Dendritic cell treated with granulocyte-macrophage colony-stimulating factor and Interleukin-4, amounts not matched to agents 40 ng/mL and 50 ng/mL, for 4 days (primary cell): ENCODE results near the gene TMEM114.

ENCODE experiments used
- H3K27ac Mint-ChIP-seq: one replicate; pipeline ENCODE4 v1.8.0; 2022; ENCODE audit warnings: mild to moderate bottlenecking, mixed read lengths
- H3K27me3 Mint-ChIP-seq: one replicate; pipeline ENCODE4 v1.8.0; 2022; ENCODE audit warnings: mild to moderate bottlenecking, mixed read lengths
- H3K36me3 Mint-ChIP-seq: one replicate; pipeline ENCODE4 v1.8.0; 2022; ENCODE audit warnings: low read depth, mixed read lengths
- H3K4me1 Mint-ChIP-seq: one replicate; pipeline ENCODE4 v1.8.0; 2022; ENCODE audit warnings: low read depth, mixed read lengths
- H3K4me3 Mint-ChIP-seq: one replicate; pipeline ENCODE4 v1.8.0; 2022; ENCODE audit warnings: mild to moderate bottlenecking, moderate library complexity, mixed read lengths
- H3K9me3 Mint-ChIP-seq: one replicate; pipeline ENCODE4 v1.8.0; 2022; ENCODE audit warnings: mixed read lengths
- intact Hi-C: fragments of 100-400 bp; cut with micrococcal nuclease; formaldehyde crosslinking; loops from one replicate; pipeline ENCODE4 v1.15.0; 2022

The TMEM114 gene

DNA sequence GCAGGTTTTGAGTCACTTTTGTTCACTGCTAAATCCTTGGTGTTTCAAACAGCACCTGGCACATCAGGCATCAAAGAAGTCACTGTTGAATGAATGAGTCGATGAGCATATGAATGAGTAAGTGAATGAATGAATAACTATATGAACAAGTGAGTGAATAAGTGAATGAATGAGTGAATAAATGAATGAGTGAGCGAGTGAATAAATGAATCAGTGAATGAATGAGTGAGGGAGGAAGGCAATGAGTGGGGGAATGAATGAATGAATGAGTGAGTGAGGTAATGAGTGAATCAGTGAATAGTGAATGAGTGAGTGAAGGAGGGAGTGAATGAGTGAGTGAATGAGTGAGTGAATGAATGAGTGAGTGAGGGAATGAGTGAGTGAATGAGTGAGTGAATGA lies 28.8 kb downstream of the TMEM114 start:
- H3K27ac Mint-ChIP-seq, result no peak overlapping the region
- intact Hi-C loops, result no loop called here
- no peaks in the 10 kb centered on the region for H3K4me1 Mint-ChIP-seq

DNA sequence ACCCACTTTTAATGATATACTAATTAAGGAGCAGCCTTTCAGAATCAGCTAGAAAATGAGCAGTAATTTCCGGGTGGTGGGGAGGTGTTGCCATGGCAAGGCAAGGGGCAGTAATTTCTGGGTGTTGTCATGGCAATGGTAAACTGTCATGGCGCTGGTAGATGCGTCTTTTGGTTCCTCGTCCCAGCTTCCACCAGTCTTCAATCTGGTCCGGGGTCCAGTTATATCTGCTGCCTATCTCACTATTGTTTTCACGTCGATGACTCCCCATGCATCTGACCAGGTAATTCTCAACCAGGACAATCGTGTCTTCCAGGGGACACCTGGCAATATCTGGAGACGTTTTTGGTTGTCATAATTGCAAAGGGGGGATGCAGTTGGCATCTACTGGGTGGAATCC lies 34.9 kb downstream of the TMEM114 start:
- Mint-ChIP-seq H3K4me1 (no peaks in the 10 kb centered on the region), H3K9me3 (no peaks in the 10 kb centered on the region), H3K4me3 (no peak overlapping the region), H3K27ac (no peak overlapping the region), H3K27me3 (peaks cover 18% of the 10 kb centered on the region), H3K36me3 (no peaks in the 10 kb centered on the region)
- intact Hi-C loops, result no loop called here

More for the DNA sequence above, 28.8 kb downstream of the TMEM114 start:
- H3K4me3 Mint-ChIP-seq, result no peak overlapping the region
- no peaks in the 10 kb centered on the region for H3K36me3 Mint-ChIP-seq
- no peaks in the 10 kb centered on the region for H3K9me3 Mint-ChIP-seq
- no peaks in the 10 kb centered on the region for H3K27me3 Mint-ChIP-seq

DNA sequence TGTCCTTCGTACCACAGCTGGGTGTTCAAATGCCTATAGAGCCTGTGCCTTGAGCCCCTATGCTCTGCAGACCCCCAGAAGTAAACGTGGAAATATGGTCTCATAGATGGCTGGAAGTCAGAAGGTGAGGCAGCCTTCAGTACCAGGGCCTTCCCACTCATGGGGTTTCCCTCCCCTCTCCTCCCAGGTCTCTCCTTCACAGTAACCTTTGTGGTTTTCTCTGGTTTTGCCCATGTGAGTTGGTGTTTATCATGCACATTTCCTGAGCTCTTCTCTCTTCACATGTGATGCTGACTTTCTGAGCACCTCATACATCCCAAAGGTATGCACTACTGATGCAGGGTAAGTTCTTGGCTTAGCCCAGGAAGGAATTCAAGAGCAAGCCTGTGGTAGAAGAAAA lies 35.4 kb downstream of the TMEM114 start:
- Mint-ChIP-seq H3K27ac (no peak overlapping the region), H3K27me3 (peaks cover 18% of the 10 kb centered on the region)
- intact Hi-C loops, result no loop called here

DNA sequence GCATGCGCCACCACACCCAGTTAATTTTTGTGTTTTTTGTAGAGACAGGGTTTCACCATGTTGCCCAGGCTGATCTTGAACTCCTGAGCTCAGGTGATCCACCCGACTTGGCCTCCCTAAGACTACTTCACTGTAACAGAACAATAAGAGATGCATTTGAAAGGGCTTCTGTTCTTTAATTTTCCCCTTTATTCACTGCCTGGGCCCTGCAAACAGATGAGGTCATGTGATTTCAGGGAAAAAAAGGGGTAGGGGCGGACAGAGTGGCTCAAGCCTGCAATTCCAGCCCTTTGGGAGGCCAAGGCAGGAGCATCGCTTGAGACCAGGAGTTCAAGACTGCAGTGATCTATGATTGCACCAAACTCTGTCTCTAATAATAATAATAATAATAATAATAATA lies 36.3 kb downstream of the TMEM114 start:
- H3K9me3 Mint-ChIP-seq, result no peaks in the 10 kb centered on the region
- no peak overlapping the region for H3K4me3 Mint-ChIP-seq
- peaks cover 18% of the 10 kb centered on the region for H3K27me3 Mint-ChIP-seq
- no peaks in the 10 kb centered on the region for H3K4me1 Mint-ChIP-seq
- intact Hi-C loops, result no loop called here
- no peak overlapping the region for H3K27ac Mint-ChIP-seq
- H3K36me3 Mint-ChIP-seq, result no peaks in the 10 kb centered on the region

More for the DNA sequence above, 35.4 kb downstream of the TMEM114 start:
- H3K36me3 Mint-ChIP-seq, result no peaks in the 10 kb centered on the region
- no peaks in the 10 kb centered on the region for H3K4me1 Mint-ChIP-seq
- no peak overlapping the region for H3K4me3 Mint-ChIP-seq
- H3K9me3 Mint-ChIP-seq, result no peaks in the 10 kb centered on the region

DNA sequence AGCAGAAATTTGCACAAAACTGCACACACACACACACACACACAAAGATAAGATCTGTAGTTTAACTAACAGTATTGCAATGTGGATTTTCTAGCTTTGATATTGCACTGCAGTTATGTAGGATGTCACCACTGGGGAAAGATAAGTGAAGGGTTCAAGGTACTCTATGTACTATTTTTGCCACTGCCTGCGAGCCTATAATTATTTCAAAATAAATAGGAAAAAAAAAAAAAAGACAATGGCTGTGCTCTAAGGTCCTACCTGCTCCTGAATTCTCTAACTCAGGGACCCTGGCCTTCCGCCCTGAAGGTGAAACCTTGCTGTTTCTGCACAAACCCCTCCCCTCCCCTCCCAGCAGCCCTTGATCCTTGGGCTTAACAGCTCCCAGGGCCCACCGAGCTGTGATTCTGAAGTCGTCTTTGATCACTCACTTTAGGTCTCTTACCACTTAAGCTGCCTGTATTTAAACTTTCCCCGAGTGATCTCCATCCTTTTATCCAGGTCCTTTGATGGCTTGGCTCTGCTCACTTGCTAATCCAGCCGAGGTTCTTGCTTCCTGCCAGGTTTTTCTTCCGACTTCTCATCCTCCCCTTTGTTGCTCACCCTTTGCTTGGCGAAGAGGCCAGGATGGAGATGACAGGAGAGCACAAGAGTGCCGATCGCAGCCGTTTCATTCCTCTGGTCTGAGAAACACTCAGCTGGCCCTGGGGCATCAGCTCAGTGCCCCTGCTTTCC lies 37.7 kb downstream of the TMEM114 start:
- intact Hi-C loops, result no loop called here
- no peak overlapping the region for H3K27ac Mint-ChIP-seq
- H3K27me3 Mint-ChIP-seq, result peaks cover 18% of the 10 kb centered on the region
- no peaks in the 10 kb centered on the region for H3K36me3 Mint-ChIP-seq
- no peaks in the 10 kb centered on the region for H3K9me3 Mint-ChIP-seq
- H3K4me3 Mint-ChIP-seq, result no peak overlapping the region
- H3K4me1 Mint-ChIP-seq, result no peaks in the 10 kb centered on the region

DNA sequence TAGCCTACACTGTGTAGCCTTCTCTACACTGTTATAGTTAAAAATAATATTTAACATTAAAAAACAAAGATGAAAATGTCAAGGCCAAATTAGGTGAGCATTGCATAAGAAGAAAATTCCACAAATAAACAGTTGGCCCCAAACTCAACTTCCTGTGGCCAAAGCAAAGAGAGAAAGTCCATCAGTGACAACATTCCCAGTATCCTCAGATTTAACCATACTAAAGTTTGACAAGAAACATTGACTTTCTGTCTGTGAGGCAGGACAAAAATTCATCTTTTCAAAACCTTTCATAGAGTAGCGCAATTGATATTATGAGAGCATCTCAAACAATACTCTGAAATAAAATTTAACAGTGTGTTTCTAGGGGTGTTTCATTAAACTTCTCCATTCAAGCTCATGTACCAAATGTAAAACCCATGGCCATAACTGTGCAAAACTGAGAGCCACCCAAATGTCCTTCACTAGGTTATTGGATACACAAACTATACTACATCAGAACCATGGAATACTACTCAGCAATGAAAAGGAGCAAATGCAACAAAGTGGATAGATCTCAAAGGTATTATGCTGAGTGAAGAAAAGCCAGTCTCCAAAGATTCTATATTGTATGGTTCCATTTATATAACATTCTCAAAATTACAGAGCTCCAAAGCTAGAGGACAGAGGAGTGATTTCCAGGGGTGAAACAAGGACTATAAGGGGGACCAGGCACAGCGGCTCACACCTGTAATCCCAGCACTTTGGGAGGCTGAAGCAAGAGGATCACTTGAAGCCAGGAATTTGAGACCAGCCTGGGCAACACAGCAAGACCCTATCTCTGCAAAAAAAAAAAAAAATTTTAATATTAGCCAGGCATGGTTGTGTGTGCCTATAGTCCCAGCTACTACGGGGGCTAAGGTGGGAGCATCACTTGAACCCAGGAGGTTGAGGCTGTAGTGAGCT lies 38.7 kb downstream of the TMEM114 start:
- Mint-ChIP-seq H3K27me3 (peaks cover 24% of the 10 kb centered on the region), H3K4me1 (no peaks in the 10 kb centered on the region), H3K36me3 (no peaks in the 10 kb centered on the region), H3K9me3 (no peaks in the 10 kb centered on the region), H3K4me3 (no peak overlapping the region), H3K27ac (no peak overlapping the region)
- intact Hi-C loops, result no loop called here

DNA sequence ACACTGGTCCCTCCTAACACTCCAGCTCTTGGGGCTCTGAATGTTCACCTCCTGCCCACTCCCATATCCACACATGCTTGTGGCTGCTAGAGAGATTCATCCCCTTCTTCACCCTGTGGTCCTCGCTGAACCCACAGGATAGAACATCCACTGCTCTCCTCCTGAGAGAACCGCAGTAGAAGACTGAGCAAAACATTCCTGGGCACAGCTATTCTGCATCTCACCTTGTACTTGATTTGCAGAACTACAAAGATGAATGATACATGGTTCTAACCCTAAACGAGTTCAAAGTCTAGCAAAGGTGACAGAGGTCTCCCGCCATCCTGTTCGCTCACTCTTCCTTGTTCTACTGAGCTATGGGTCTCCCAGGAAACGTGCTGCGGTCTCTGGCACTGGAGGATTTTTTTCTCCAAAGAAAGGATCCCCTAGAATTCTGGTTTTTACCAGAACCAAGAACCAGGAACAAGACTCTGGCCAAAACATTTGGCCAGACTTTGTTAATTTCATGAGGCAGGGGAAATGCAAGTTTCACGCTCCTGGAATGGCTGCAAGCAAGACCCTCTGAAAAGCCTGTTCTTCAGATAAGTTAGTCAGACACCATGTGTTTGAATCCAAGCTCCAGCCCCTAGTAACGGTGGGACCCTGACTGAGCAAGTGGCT lies 39.5 kb downstream of the TMEM114 start:
- Mint-ChIP-seq H3K4me3 (no peak overlapping the region), H3K27ac (no peak overlapping the region), H3K27me3 (peaks cover 24% of the 10 kb centered on the region), H3K9me3 (no peaks in the 10 kb centered on the region), H3K4me1 (no peaks in the 10 kb centered on the region), H3K36me3 (no peaks in the 10 kb centered on the region)
- intact Hi-C loops, result no loop called here

DNA sequence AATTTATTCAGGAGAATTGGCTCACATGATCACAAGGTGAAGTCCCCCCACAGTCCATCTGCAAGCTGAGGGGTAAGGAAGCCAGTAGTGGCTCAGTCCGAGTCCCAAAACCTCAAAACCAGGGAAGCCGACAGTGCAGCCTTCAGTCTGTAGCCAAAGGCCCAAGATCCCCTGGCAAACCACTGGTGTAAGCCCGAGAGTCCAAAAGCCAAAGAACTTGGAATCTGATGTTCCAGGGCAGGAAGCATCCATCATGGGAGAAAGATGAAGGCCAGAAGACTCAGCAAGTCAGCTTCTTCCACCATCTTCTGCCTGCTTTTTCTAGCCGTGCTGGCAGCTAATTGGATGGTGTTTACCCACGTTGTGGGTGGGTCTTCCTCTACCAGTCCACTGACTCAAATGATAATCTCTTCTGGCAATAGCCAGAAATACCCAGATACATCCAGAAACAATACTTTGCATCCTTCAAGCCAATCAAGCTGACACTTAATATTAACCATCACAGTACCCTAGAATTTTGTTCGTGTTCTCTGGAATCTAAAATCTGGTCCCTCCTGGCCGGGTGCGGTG lies 40.4 kb downstream of the TMEM114 start:
- Mint-ChIP-seq H3K4me1 (no peaks in the 10 kb centered on the region), H3K36me3 (no peaks in the 10 kb centered on the region), H3K9me3 (no peaks in the 10 kb centered on the region), H3K27ac (no peak overlapping the region), H3K27me3 (peaks cover 27% of the 10 kb centered on the region), H3K4me3 (no peak overlapping the region)
- intact Hi-C loops, result no loop called here

DNA sequence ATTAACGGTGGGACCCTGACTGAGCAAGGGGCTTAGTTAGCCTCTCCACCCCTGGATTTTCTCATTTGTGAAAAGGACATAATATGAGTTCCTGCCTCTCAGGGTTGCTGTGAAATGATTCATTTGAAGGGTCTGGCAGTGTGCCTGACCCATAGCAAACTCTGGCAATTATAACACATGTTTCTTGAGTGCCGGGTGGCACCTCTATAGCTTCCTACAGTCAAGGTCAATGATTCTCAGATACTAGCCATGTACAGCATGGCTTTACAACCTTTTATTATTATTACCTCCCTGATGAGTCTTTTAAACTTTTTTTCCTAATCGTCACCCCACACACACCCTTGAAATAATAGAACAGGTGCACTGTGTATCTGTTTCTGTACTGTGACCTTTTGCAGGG lies 42.1 kb downstream of the TMEM114 start:
- no peaks in the 10 kb centered on the region for H3K36me3 Mint-ChIP-seq
- intact Hi-C loops, result no loop called here
- peaks cover 23% of the 10 kb centered on the region for H3K27me3 Mint-ChIP-seq
- H3K4me1 Mint-ChIP-seq, result no peaks in the 10 kb centered on the region
- H3K27ac Mint-ChIP-seq, result no peak overlapping the region
- no peaks in the 10 kb centered on the region for H3K9me3 Mint-ChIP-seq
- H3K4me3 Mint-ChIP-seq, result no peak overlapping the region

DNA sequence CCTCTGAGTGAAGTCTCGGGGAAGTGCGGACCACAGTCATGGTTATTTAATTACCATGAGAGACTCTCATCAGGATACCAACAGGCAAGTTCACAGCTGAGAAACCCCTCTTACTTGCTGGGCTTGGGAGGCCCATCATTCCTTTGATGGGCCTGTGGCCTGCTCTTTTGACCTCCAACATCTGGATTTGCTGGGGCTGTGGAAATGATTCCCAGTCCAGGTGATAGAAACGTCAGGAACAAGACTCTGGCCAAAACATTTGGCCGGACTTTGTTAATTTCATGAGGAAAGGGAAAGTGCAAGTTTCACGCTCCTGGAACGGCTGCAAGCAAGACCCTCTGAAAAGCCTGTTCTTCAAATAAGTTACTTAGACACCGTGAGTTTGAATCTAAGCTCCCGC lies 42.5 kb downstream of the TMEM114 start:
- no peak overlapping the region for H3K4me3 Mint-ChIP-seq
- no peaks in the 10 kb centered on the region for H3K4me1 Mint-ChIP-seq
- peaks cover 19% of the 10 kb centered on the region for H3K27me3 Mint-ChIP-seq
- no peaks in the 10 kb centered on the region for H3K36me3 Mint-ChIP-seq
- H3K27ac Mint-ChIP-seq, result no peak overlapping the region
- intact Hi-C loops, result no loop called here
- no peaks in the 10 kb centered on the region for H3K9me3 Mint-ChIP-seq

DNA sequence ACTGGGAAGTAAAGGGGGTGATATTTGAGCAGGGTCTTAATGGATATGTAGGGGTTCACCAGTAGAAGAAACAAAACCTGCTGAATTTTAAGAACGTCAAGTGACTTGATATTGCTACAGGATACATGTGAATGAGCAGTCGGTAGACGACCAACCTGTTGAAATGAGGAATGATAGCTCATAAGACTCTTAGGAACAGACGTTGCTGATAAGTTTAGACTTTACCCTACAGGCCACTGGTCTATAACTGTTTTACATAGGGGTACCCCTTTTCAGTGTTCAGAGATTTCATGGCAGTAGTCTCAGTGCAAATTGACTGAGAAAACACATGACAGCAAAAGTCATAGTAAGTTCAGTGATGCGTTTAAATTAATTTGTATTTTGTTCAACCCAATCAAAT lies 45.9 kb downstream of the TMEM114 start:
- H3K4me1 Mint-ChIP-seq, result no peaks in the 10 kb centered on the region
- H3K9me3 Mint-ChIP-seq, result no peaks in the 10 kb centered on the region
- no peak overlapping the region for H3K4me3 Mint-ChIP-seq
- peaks cover 13% of the 10 kb centered on the region for H3K27me3 Mint-ChIP-seq
- intact Hi-C loops, result no loop called here
- H3K27ac Mint-ChIP-seq, result no peak overlapping the region
- H3K36me3 Mint-ChIP-seq, result no peaks in the 10 kb centered on the region

DNA sequence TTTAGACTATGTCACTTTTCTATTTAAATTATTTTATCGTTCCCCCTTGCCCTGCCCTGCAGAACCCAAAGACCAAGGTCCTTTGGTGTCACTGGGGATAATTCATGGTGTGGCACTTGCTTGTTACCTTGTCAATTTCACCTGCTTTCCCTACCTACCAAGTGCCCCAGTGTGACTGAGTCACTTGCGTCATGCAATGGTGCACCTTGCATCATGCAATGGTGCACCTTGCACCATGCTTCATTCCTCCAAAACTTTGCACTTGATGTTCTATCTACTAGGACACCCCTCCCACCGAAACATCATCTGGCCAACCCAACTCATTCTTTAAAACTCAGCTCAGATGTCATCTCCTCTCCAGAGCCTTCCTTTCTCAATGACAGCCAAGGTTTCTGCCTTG lies 47.1 kb downstream of the TMEM114 start:
- Mint-ChIP-seq H3K9me3 (no peaks in the 10 kb centered on the region), H3K27ac (no peak overlapping the region), H3K27me3 (peaks cover 15% of the 10 kb centered on the region), H3K4me1 (no peaks in the 10 kb centered on the region), H3K36me3 (no peaks in the 10 kb centered on the region), H3K4me3 (no peak overlapping the region)
- intact Hi-C loops, result no loop called here

DNA sequence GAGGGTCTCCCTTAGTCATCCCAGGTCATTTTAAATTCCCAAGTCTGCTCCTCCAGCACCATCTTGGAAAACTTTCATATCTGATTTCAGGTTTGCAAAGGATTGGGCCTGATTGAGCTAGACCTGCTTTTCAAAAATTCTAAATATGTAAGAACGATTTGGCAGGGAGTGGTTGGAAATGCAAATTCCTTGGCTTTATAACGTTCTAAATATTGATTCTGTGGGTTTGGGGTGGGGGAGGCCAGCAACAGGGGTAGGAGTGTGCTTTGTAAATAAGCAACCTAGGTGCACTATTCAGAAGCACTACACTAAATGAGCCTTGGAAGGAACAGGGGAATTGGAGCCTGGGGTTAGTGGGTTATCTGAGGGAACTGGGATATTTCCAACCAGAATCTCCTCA lies 47.9 kb downstream of the TMEM114 start:
- H3K9me3 Mint-ChIP-seq, result no peaks in the 10 kb centered on the region
- H3K36me3 Mint-ChIP-seq, result no peaks in the 10 kb centered on the region
- no peak overlapping the region for H3K27ac Mint-ChIP-seq
- no peak overlapping the region for H3K4me3 Mint-ChIP-seq
- H3K27me3 Mint-ChIP-seq, result peaks cover 14% of the 10 kb centered on the region
- intact Hi-C loops, result no loop called here
- H3K4me1 Mint-ChIP-seq, result no peaks in the 10 kb centered on the region

DNA sequence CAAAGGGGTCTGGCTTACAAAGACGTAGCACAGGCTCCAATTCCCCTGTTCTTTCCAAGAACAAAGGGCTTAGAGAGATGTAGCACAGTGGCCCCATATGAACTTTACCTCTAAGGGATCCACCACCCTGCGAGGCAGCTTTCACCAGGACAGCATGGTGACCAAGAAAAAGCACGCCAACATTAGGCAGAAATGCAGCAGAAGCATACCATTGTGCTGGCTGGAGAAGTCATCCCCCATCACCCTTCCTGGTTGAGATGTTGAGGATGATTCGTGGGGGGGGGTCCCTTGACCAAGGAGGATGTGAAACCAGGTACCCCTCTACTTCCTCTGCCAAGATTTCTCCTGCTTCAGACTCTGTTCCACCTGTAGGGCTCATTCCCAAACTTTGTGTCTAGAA lies 48.4 kb downstream of the TMEM114 start:
- Mint-ChIP-seq H3K27ac (no peak overlapping the region), H3K36me3 (no peaks in the 10 kb centered on the region)

More for the DNA sequence above, 48.4 kb downstream of the TMEM114 start:
- no peaks in the 10 kb centered on the region for H3K9me3 Mint-ChIP-seq
- H3K4me1 Mint-ChIP-seq, result no peaks in the 10 kb centered on the region
- H3K27me3 Mint-ChIP-seq, result peaks cover 9% of the 10 kb centered on the region
- H3K4me3 Mint-ChIP-seq, result no peak overlapping the region
- intact Hi-C loops, result no loop called here
